ENCODE measurements around the gene GFY. TPM values are rescaled to one million over a fixed set of nuclear protein-coding genes. Genes with fewer than 3 reads are reported as not detected.
A peak's percentile ranks its signal among the peaks of the same experiment; 100 is the strongest.

The GFY gene
- total and polyA plus RNA-seq, 2 donors (not counting 1 experiment from before 2014, with no cell fraction given) = not detected

DNA sequence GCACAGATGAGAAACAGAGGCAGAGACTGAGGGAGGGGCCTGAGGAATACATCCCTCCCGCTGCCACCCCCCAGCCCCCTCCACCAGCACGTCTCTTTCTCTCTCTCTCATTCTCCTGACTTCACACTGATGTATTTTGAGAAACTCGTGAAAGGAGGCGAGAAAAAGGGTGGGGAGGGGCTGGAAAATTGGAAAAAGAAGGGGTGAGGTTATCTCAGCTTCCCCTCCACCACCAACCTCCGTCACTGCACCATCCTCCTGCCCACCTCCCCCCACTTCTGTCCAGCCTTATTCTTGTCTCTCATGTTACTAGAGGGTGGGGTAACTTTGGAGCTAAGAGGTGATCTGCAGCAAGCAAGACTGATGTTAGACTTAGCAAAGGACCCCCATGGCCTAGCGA lies 14.6 kb downstream of the GFY start:
- CTCF ChIA-PET = interaction anchor here (0.7 to 1.6 kb wide), 3 partner anchors 48 to 139 kb away, joined by 3 to 4 read pairs (median 4); no protein-coding TSS in a partner anchor

More for the DNA sequence above, 14.6 kb downstream of the GFY start:
- Histone ChIP-seq H4K20me1 (ENCODE audit: control insufficient read depth, insufficient read depth, low read length, poor library complexity, severe bottlenecking) (no peaks in the 10 kb centered on the region), H3K9me3 (ENCODE audit: control extremely low read depth in 1 of 3, control insufficient read depth in 2 of 3, insufficient read depth in 1 of 3, low read length in 2 of 3) (peaks cover 0 to 33% (median 0%) of the 10 kb centered on the region in 3 donors), H3K4me3 (ENCODE audit: control extremely low read depth in 1 of 5, extremely low read depth in 1 of 5, insufficient read depth in 1 of 5, low read depth in 2 of 5, low read length in 4 of 5) (no peak overlapping the region), H3K9ac (ENCODE audit: low read length) (no peak overlapping the region), H3K27me3 (replicated peaks in 1 of 4; ENCODE audit: control extremely low read depth in 1 of 4, control insufficient read depth in 3 of 4, insufficient read depth in 4 of 4, low read length in 3 of 4) (peaks cover 2 to 75% (median 59%) of the 10 kb centered on the region in 4 experiments), H3K79me2 (ENCODE audit: control insufficient read depth, insufficient read depth, low read length) (no peaks in the 10 kb centered on the region), H3K4me2 (replicated peaks; ENCODE audit: low read depth, low read length, poor library complexity, severe bottlenecking) (no peak overlapping the region), H2AFZ (ENCODE audit: insufficient read depth, low read depth, low read length, poor library complexity, severe bottlenecking) (no peak overlapping the region), H3K27ac (ENCODE audit: low read length in 2 of 2) (no peak overlapping the region), H3K4me1 (ENCODE audit: control insufficient read depth in 2 of 2, insufficient read depth in 2 of 2, low read length in 2 of 2) (peaks cover 28 to 42% of the 10 kb centered on the region in 2 donors), H3K36me3 (replicated peaks in 1 of 2; ENCODE audit: control extremely low read depth in 1 of 2, control insufficient read depth in 1 of 2, extremely low read depth in 1 of 2, insufficient read depth in 2 of 2, low read length in 1 of 2) (no peaks in the 10 kb centered on the region)
- DNase-seq (no peak), ATAC-seq (ENCODE audit: low read depth) (no peak)
- H3K27me3 Mint-ChIP-seq = peaks cover 72% of the 10 kb centered on the region
- WGBS (ENCODE audit: insufficient coverage) = 82% methylated on average over 1 of the region's 6 CpGs
- TF ChIP-seq CTCF (IDR thresholded peaks at IDR 0.05) (no peak), EZH2 (IDR thresholded peaks at IDR 0.05; ENCODE audit: borderline replicate concordance, insufficient read depth, low read depth, low read length, poor library complexity, severe bottlenecking) (no peak)
- no peak overlapping the region for H3K27ac Mint-ChIP-seq
- H3K9me3 Mint-ChIP-seq (ENCODE audit: insufficient read depth) = no peaks in the 10 kb centered on the region
- POLR2A ChIA-PET = no interaction called here
- intact Hi-C loops (cut with micrococcal nuclease) = no loop called here
- peaks cover 49% of the 10 kb centered on the region for H3K4me1 Mint-ChIP-seq
- peak overlapping the region; percentile 32 for H3K4me3 Mint-ChIP-seq

Data from B cell (primary cell).